ENCODE data around the gene EMILIN2.

DNA sequence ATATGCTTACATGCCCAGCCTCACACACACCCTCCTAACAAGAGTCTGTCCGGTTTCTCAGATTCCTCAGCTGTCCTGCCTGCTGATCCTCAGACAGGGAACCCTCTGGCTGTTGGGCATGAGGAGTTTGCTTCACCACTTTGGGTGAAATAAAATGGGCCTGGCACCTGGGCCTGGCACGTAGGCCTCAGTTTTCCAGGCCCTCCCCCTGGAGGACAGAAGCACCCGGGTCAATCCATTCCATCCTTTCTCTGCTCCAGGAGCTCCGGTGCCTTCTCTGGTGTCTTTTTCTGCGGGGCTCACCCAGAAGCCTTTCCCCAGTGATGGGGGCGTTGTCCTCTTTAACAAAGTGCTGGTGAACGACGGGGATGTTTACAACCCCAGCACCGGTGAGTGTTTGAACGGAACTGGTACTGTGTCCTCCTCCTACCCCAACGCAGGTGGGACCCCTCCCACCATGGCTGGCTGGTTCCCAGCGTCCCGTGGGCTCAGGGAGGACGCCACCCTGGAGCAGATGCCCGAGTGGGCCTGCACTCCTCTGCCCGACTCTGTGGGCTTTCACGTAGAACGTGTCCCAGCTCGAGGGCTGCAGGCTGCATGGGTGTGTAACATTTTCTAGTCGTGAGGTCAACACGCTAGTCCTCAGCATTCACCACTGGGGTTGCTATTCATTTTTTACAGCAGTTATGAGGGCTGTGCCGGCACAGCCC, 62.8 kb downstream of the EMILIN2 start:
- TF ChIP-seq POLR2AphosphoS5 (IDR thresholded peaks at IDR 0.05; ENCODE audit: low read depth, low read length), result no peak
- TF ChIP-seq JUND (IDR thresholded peaks at IDR 0.05; ENCODE audit: low read length), result no peak
- TF ChIP-seq, protein P1, sequence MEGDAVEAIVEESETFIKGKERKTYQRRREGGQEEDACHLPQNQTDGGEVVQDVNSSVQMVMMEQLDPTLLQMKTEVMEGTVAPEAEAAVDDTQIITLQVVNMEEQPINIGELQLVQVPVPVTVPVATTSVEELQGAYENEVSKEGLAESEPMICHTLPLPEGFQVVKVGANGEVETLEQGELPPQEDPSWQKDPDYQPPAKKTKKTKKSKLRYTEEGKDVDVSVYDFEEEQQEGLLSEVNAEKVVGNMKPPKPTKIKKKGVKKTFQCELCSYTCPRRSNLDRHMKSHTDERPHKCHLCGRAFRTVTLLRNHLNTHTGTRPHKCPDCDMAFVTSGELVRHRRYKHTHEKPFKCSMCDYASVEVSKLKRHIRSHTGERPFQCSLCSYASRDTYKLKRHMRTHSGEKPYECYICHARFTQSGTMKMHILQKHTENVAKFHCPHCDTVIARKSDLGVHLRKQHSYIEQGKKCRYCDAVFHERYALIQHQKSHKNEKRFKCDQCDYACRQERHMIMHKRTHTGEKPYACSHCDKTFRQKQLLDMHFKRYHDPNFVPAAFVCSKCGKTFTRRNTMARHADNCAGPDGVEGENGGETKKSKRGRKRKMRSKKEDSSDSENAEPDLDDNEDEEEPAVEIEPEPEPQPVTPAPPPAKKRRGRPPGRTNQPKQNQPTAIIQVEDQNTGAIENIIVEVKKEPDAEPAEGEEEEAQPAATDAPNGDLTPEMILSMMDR (IDR thresholded peaks at IDR 0.05; ENCODE audit: control extremely low read depth in 1 of 3, insufficient read depth in 1 of 3, low read depth in 1 of 3, low read length in 3 of 3), result no peak
- no peak for TF ChIP-seq CBX8 (IDR thresholded peaks at IDR 0.05; ENCODE audit: borderline replicate concordance, low read depth, low read length)
